ENCODE measurements around the gene PSMA7. TPM values are rescaled to one million over a fixed set of nuclear protein-coding genes. Genes with fewer than 3 reads are reported as not detected.

The PSMA7 gene
- total RNA-seq, 4 donors from 2014 or later = 632 to 1,338 (median 1,003) TPM

DNA sequence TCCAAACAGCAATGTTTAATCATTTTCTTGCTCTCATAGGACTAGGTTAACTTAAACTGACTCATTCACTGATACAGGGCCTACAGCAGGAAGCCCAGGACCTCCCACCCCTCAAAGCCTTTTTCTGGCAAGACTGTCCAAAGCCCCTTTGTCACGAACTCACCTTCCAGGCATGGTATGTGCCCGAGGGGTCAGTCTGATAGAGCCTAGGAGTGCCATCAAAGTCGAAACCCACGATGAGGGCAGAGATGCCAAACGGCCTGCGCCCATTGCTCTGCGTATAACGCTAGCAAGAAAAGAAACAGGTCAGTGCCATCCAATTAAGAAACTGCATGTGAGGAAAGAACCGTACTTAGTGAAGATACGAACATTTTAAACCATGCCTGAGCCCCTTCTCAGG is 4.3 kb downstream of the PSMA7 start:
- H3K36me3 ChIP-seq = peaks cover 5 to 63% of the 10 kb centered on the region in 2 donors
- H3K4me3 ChIP-seq = no peak overlapping the region
- TF ChIP-seq, protein P1, sequence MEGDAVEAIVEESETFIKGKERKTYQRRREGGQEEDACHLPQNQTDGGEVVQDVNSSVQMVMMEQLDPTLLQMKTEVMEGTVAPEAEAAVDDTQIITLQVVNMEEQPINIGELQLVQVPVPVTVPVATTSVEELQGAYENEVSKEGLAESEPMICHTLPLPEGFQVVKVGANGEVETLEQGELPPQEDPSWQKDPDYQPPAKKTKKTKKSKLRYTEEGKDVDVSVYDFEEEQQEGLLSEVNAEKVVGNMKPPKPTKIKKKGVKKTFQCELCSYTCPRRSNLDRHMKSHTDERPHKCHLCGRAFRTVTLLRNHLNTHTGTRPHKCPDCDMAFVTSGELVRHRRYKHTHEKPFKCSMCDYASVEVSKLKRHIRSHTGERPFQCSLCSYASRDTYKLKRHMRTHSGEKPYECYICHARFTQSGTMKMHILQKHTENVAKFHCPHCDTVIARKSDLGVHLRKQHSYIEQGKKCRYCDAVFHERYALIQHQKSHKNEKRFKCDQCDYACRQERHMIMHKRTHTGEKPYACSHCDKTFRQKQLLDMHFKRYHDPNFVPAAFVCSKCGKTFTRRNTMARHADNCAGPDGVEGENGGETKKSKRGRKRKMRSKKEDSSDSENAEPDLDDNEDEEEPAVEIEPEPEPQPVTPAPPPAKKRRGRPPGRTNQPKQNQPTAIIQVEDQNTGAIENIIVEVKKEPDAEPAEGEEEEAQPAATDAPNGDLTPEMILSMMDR (IDR thresholded peaks at IDR 0.05 in 4 of 5, conservative IDR thresholded peaks at IDR 0.05 in 1 of 5) = no peak
- peaks cover 40 to 43% of the 10 kb centered on the region in 2 donors for H3K4me1 ChIP-seq
- peak overlapping the region; percentile 91 to 96 (median 95) for H3K27ac ChIP-seq
- intact Hi-C loops (cut with DNase I; ENCODE audit: low total_unique reads) = no loop called here
- in situ Hi-C loops (cut with MboI; ENCODE audit: low sequenced_read_pairs in 4 of 4) = loop anchor here in 2 of 4 donors (25.0 kb wide), 1 partner anchor 127 kb away; no protein-coding TSS in a partner anchor
- no peaks in the 10 kb centered on the region for H3K9me3 ChIP-seq
- no peak for DNase-seq
- no peaks in the 10 kb centered on the region for H3K27me3 ChIP-seq
- ATAC-seq = no peak

DNA sequence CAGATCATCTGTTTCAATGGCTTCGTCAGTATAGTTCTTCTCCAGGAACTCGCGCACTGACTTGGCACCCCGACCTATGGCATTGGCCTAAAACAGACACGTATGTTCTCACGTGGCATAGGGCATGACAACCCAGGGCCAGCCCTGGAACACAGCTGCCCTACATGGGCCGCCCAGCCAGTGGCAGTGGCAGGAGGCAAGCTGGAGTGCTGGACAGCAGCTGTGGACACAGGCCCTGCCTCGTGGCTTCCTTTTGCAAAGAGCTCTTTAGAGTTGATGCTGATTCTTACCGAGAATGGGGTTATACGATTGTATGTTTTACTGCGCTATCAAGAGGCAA is 5.0 kb downstream of the PSMA7 start:
- no peak for ATAC-seq
- peak in 1 of 2 donors; percentile 62 for DNase-seq
- H3K36me3 ChIP-seq = peaks cover 5 to 66% of the 10 kb centered on the region in 2 donors
- no peaks in the 10 kb centered on the region for H3K9me3 ChIP-seq
- TF ChIP-seq POLR2A (IDR thresholded peaks at IDR 0.05) = no peak
- TF ChIP-seq, protein P1 (IDR thresholded peaks at IDR 0.05 in 4 of 5, conservative IDR thresholded peaks at IDR 0.05 in 1 of 5) = no peak
- H3K27me3 ChIP-seq = no peaks in the 10 kb centered on the region
- H3K4me1 ChIP-seq = peaks cover 42 to 45% of the 10 kb centered on the region in 2 donors
- peak overlapping the region; percentile 91 to 96 (median 95) for H3K27ac ChIP-seq
- H3K4me3 ChIP-seq = no peak overlapping the region
- in situ Hi-C loops (cut with MboI; ENCODE audit: low sequenced_read_pairs in 4 of 4) (loop anchor here in 2 of 4 donors (25.0 kb wide), 1 partner anchor 126 kb away; no protein-coding TSS in a partner anchor), intact Hi-C loops (cut with DNase I; ENCODE audit: low total_unique reads) (no loop called here)

DNA sequence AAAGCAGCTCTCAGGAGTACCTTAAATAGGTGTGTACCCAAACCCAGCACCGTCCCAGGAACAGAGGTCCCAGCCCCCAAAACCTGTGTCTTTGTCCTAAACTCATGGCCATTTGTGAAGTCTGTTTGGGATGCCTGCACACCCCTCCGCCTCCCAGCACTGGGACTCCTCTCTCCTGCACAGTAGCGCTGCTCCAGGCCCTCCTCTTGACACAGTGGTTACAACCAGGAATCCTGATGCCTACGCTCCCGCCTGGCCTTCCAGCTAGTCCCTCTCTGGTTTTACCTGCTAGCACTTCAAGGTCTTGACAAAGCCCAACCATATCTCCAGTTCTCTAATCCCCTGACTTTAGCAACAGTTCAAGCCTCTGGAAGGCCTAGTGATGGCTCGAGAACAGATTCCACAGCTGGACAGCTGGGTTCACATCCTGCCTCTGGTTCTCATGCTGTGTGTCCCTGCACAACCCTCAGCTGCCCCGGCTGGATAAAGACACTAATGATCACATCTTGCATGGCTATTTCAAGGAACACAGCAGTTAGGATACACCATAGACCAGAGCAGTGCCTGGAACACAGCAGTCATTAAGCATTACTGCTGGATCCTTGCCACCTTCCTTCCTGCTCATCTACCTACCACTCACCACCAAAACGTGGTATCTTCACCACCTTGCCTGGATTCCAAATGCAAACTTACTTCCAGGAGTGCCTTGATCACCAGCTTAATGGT is 5.6 kb downstream of the PSMA7 start:
- intact Hi-C loops (cut with DNase I; ENCODE audit: low total_unique reads) = no loop called here
- no peak for DNase-seq
- no peak for ATAC-seq
- Histone ChIP-seq H3K9me3 (no peaks in the 10 kb centered on the region), H3K36me3 (peaks cover 5 to 66% of the 10 kb centered on the region in 2 donors), H3K4me3 (no peak overlapping the region), H3K27ac (peak overlapping the region; percentile 91 to 96 (median 95)), H3K4me1 (peaks cover 42 to 46% of the 10 kb centered on the region in 2 donors), H3K27me3 (no peaks in the 10 kb centered on the region)
- no peak for TF ChIP-seq POLR2A (IDR thresholded peaks at IDR 0.05)
- TF ChIP-seq, protein P1 (IDR thresholded peaks at IDR 0.05 in 4 of 5, conservative IDR thresholded peaks at IDR 0.05 in 1 of 5) = no peak
- in situ Hi-C loops (cut with MboI; ENCODE audit: low sequenced_read_pairs in 4 of 4) = loop anchor here in 2 of 4 donors (25.0 kb wide), 1 partner anchor 125 kb away; no protein-coding TSS in a partner anchor

DNA sequence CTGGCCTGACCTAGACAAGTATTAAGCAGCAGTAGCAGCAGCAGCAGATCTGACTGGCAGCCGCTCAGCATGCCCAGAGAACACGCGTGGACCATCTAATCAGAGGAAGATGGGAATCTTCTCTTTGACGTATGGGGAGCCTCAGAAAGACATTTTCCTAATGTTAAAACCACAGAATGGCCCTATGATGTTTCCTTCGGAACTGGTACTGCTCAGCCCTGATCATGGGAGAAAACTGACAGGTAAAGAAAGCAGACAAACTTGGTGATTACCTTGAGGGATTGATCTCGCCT is 6.2 kb downstream of the PSMA7 start:
- intact Hi-C loops (cut with DNase I; ENCODE audit: low total_unique reads) = no loop called here
- H3K36me3 ChIP-seq = peaks cover 5 to 67% of the 10 kb centered on the region in 2 donors
- no peaks in the 10 kb centered on the region for H3K27me3 ChIP-seq
- H3K9me3 ChIP-seq = no peaks in the 10 kb centered on the region
- TF ChIP-seq, protein P1 (IDR thresholded peaks at IDR 0.05 in 4 of 5, conservative IDR thresholded peaks at IDR 0.05 in 1 of 5) = peak in 1 of 5 experiments; percentile 15
- TF ChIP-seq POLR2A (IDR thresholded peaks at IDR 0.05) = no peak
- no peak overlapping the region for H3K4me3 ChIP-seq
- ATAC-seq (no peak), DNase-seq (no peak)
- peak overlapping the region; percentile 91 to 96 (median 95) for H3K27ac ChIP-seq
- in situ Hi-C loops (cut with MboI; ENCODE audit: low sequenced_read_pairs in 4 of 4) = loop anchor here in 2 of 4 donors (25.0 kb wide), 1 partner anchor 125 kb away; no protein-coding TSS in a partner anchor
- peaks cover 45 to 52% of the 10 kb centered on the region in 2 donors for H3K4me1 ChIP-seq

All from gastrocnemius medialis (tissue), 4 donors.